ENCODE results near the gene FAF1. TPM values are rescaled to one million over a fixed set of nuclear protein-coding genes. Genes with fewer than 3 reads are reported as not detected.
"Not testable (repeated sequence)": the region's sequence is repeated elsewhere in the genome, so short reads cannot be mapped to it uniquely, and the experiment has no call there.

The FAF1 gene
- total RNA-seq, 1 donor: 49.6 TPM

- not testable (repeated sequence) for H3K4me3 ChIP-seq (ENCODE audit: low read length); H3K9me3 ChIP-seq (ENCODE audit: low read depth, low read length); H3K4me1 ChIP-seq (ENCODE audit: insufficient read depth, low read length); H3K27me3 ChIP-seq (ENCODE audit: insufficient read depth, low read length)
These were observed 7.5 kb downstream of the FAF1 start for GRCh38 chr1:50952566-50952965.

- Histone ChIP-seq H3K4me3 (ENCODE audit: low read length) (no peak overlapping the region), H3K4me1 (ENCODE audit: insufficient read depth, low read length) (peaks cover 3% of the 10 kb centered on the region), H3K9me3 (ENCODE audit: low read depth, low read length) (no peaks in the 10 kb centered on the region), H3K27me3 (ENCODE audit: insufficient read depth, low read length) (no peaks in the 10 kb centered on the region)
These were observed 9.7 kb downstream of the FAF1 start for GRCh38 chr1:50950396-50950795.

GRCh38 chr1:50949286-50949982 is 10.6 kb downstream of the FAF1 start:
- no peaks in the 10 kb centered on the region for H3K9me3 ChIP-seq (ENCODE audit: low read depth, low read length)
- no peaks in the 10 kb centered on the region for H3K27me3 ChIP-seq (ENCODE audit: insufficient read depth, low read length)
- no peaks in the 10 kb centered on the region for H3K4me1 ChIP-seq (ENCODE audit: insufficient read depth, low read length)
- H3K4me3 ChIP-seq (ENCODE audit: low read length): no peak overlapping the region

- Histone ChIP-seq H3K4me1 (ENCODE audit: insufficient read depth, low read length) (no peaks in the 10 kb centered on the region), H3K9me3 (ENCODE audit: low read depth, low read length) (no peaks in the 10 kb centered on the region), H3K4me3 (ENCODE audit: low read length) (no peak overlapping the region)
These were observed 17.7 kb downstream of the FAF1 start for GRCh38 chr1:50942334-50942733.

GRCh38 chr1:50940291-50940690 is 19.8 kb downstream of the FAF1 start:
- Histone ChIP-seq H3K4me1 (ENCODE audit: insufficient read depth, low read length) (no peaks in the 10 kb centered on the region), H3K27me3 (ENCODE audit: insufficient read depth, low read length) (no peaks in the 10 kb centered on the region), H3K9me3 (ENCODE audit: low read depth, low read length) (no peaks in the 10 kb centered on the region), H3K4me3 (ENCODE audit: low read length) (no peak overlapping the region)

More at GRCh38 chr1:50942334-50942733, 17.7 kb downstream of the FAF1 start:
- H3K27me3 ChIP-seq (ENCODE audit: insufficient read depth, low read length): no peaks in the 10 kb centered on the region

GRCh38 chr1:50936321-50936720 is 23.7 kb downstream of the FAF1 start:
- Histone ChIP-seq H3K27me3 (ENCODE audit: insufficient read depth, low read length) (no peaks in the 10 kb centered on the region), H3K9me3 (ENCODE audit: low read depth, low read length) (no peaks in the 10 kb centered on the region), H3K4me1 (ENCODE audit: insufficient read depth, low read length) (no peaks in the 10 kb centered on the region), H3K4me3 (ENCODE audit: low read length) (no peak overlapping the region)

- H3K27me3 ChIP-seq (ENCODE audit: insufficient read depth, low read length); H3K9me3 ChIP-seq (ENCODE audit: low read depth, low read length); H3K4me3 ChIP-seq (ENCODE audit: low read length); H3K4me1 ChIP-seq (ENCODE audit: insufficient read depth, low read length): not testable (repeated sequence)
These were observed 24.8 kb downstream of the FAF1 start for GRCh38 chr1:50935276-50935675.

GRCh38 chr1:50934838-50935237 is 25.2 kb downstream of the FAF1 start:
- H3K27me3 ChIP-seq (ENCODE audit: insufficient read depth, low read length): no peaks in the 10 kb centered on the region
- H3K4me1 ChIP-seq (ENCODE audit: insufficient read depth, low read length): no peaks in the 10 kb centered on the region
- no peaks in the 10 kb centered on the region for H3K9me3 ChIP-seq (ENCODE audit: low read depth, low read length)
- no peak overlapping the region for H3K4me3 ChIP-seq (ENCODE audit: low read length)

GRCh38 chr1:50933770-50934169 is 26.3 kb downstream of the FAF1 start:
- H3K4me3 ChIP-seq (ENCODE audit: low read length); H3K4me1 ChIP-seq (ENCODE audit: insufficient read depth, low read length); H3K27me3 ChIP-seq (ENCODE audit: insufficient read depth, low read length); H3K9me3 ChIP-seq (ENCODE audit: low read depth, low read length): not testable (repeated sequence)

GRCh38 chr1:50932043-50932442 is 28.0 kb downstream of the FAF1 start:
- H3K4me1 ChIP-seq (ENCODE audit: insufficient read depth, low read length); H3K9me3 ChIP-seq (ENCODE audit: low read depth, low read length); H3K27me3 ChIP-seq (ENCODE audit: insufficient read depth, low read length); H3K4me3 ChIP-seq (ENCODE audit: low read length): not testable (repeated sequence)

- Histone ChIP-seq H3K4me1 (ENCODE audit: insufficient read depth, low read length) (no peaks in the 10 kb centered on the region), H3K27me3 (ENCODE audit: insufficient read depth, low read length) (no peaks in the 10 kb centered on the region), H3K4me3 (ENCODE audit: low read length) (no peak overlapping the region), H3K9me3 (ENCODE audit: low read depth, low read length) (no peaks in the 10 kb centered on the region)
These were observed 28.9 kb downstream of the FAF1 start for GRCh38 chr1:50930965-50931737.

GRCh38 chr1:50930193-50930592 is 29.9 kb downstream of the FAF1 start:
- no peaks in the 10 kb centered on the region for H3K27me3 ChIP-seq (ENCODE audit: insufficient read depth, low read length)
- no peaks in the 10 kb centered on the region for H3K9me3 ChIP-seq (ENCODE audit: low read depth, low read length)
- no peaks in the 10 kb centered on the region for H3K4me1 ChIP-seq (ENCODE audit: insufficient read depth, low read length)
- H3K4me3 ChIP-seq (ENCODE audit: low read length): no peak overlapping the region

GRCh38 chr1:50929376-50929958 is 30.6 kb downstream of the FAF1 start:
- H3K27me3 ChIP-seq (ENCODE audit: insufficient read depth, low read length): no peaks in the 10 kb centered on the region
- H3K4me3 ChIP-seq (ENCODE audit: low read length): no peak overlapping the region
- no peaks in the 10 kb centered on the region for H3K9me3 ChIP-seq (ENCODE audit: low read depth, low read length)

GRCh38 chr1:50923564-50923963 is 36.5 kb downstream of the FAF1 start:
- H3K27me3 ChIP-seq (ENCODE audit: insufficient read depth, low read length): no peaks in the 10 kb centered on the region
- H3K4me3 ChIP-seq (ENCODE audit: low read length): no peak overlapping the region
- H3K4me1 ChIP-seq (ENCODE audit: insufficient read depth, low read length): no peaks in the 10 kb centered on the region
- peaks cover 7% of the 10 kb centered on the region for H3K9me3 ChIP-seq (ENCODE audit: low read depth, low read length)

More at GRCh38 chr1:50929376-50929958, 30.6 kb downstream of the FAF1 start:
- H3K4me1 ChIP-seq (ENCODE audit: insufficient read depth, low read length): no peaks in the 10 kb centered on the region

GRCh38 chr1:50921029-50921428 is 39.0 kb downstream of the FAF1 start:
- Histone ChIP-seq H3K4me3 (ENCODE audit: low read length) (no peak overlapping the region), H3K9me3 (ENCODE audit: low read depth, low read length) (peaks cover 7% of the 10 kb centered on the region)

More at GRCh38 chr1:50921029-50921428, 39.0 kb downstream of the FAF1 start:
- H3K27me3 ChIP-seq (ENCODE audit: insufficient read depth, low read length): no peaks in the 10 kb centered on the region
- peaks cover 2% of the 10 kb centered on the region for H3K4me1 ChIP-seq (ENCODE audit: insufficient read depth, low read length)

All from mononuclear cell (primary cell).